GM13977 (cell line): ENCODE results near the gene ELP6.
"Not testable (repeated sequence)": the region's sequence is repeated elsewhere in the genome, so short reads cannot be mapped to it uniquely, and the experiment has no call there.

Experiments
- DNase-seq: peaks from one replicate; pipeline ENCODE4 v3.0.0; 2012; ENCODE audit warnings: low spot score
- in situ Hi-C: fragments of 300-500 bp; cut with MboI; formaldehyde crosslinking; loops from one replicate; pipeline ENCODE4 v1.12.0; 2022; ENCODE audit warnings: low sequenced_read_pairs, low pct_unique_long_range_greater_than_20kb, mixed read lengths, inconsistent platforms; ENCODE audit not compliant: unreplicated experiment
- TF ChIP-seq, protein P1 (sequence below): IDR thresholded peaks from 2 replicates; pipeline ENCODE4 v1.5.1; 2012; ENCODE audit warnings: mild to moderate bottlenecking, control low read depth; ENCODE audit not compliant: insufficient read depth; ENCODE audit errors: extremely low read depth, missing control alignments

ELP6 gene

DNA sequence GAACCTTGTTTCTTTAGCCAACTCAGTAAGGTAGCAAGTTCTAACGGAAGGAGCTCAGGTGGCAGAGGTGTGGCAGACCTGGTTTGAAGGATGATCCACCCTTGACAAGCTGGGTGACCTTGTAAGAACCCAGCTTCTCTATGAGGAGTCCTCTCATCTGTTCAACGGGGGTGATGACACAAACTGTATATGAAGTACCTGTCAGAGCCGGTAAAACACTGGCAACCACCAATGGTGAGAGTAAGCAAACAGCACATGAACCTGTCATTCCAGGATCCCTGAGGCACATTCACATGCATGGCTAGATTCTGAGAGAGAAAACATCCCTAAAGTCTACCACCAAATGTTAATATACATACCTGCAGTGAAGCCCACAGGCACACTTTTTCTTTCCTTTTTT is 40.1 kb downstream of the ELP6 start:
- DNase-seq = no peak
- in situ Hi-C loops = loop anchor here (10.0 kb wide), 1 partner anchor 49 kb away; no protein-coding TSS in a partner anchor
- TF ChIP-seq, protein P1, sequence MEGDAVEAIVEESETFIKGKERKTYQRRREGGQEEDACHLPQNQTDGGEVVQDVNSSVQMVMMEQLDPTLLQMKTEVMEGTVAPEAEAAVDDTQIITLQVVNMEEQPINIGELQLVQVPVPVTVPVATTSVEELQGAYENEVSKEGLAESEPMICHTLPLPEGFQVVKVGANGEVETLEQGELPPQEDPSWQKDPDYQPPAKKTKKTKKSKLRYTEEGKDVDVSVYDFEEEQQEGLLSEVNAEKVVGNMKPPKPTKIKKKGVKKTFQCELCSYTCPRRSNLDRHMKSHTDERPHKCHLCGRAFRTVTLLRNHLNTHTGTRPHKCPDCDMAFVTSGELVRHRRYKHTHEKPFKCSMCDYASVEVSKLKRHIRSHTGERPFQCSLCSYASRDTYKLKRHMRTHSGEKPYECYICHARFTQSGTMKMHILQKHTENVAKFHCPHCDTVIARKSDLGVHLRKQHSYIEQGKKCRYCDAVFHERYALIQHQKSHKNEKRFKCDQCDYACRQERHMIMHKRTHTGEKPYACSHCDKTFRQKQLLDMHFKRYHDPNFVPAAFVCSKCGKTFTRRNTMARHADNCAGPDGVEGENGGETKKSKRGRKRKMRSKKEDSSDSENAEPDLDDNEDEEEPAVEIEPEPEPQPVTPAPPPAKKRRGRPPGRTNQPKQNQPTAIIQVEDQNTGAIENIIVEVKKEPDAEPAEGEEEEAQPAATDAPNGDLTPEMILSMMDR = no peak

DNA sequence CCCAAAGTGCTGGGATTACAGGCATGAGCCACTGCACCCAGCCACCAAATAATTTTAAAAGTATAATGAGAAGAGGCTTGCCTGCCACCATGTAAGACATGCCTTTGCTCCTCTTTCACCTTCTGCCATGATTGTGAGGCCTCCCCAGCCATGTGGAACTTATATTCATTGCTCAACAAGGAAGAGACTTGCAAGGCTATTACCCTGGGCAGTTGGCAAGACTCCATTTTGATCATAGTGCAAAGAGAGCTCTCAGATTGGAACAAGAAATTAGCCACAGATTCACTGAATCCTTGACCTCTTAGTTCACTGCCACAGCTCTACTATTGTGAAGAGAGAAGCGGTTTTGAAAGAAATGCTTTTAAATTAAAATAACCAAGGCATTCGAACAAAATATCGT is 43.9 kb downstream of the ELP6 start:
- in situ Hi-C loops = loop anchor here (10.0 kb wide), 1 partner anchor 45 kb away; no protein-coding TSS in a partner anchor
- TF ChIP-seq, protein P1 = no peak
- no peak for DNase-seq

DNA sequence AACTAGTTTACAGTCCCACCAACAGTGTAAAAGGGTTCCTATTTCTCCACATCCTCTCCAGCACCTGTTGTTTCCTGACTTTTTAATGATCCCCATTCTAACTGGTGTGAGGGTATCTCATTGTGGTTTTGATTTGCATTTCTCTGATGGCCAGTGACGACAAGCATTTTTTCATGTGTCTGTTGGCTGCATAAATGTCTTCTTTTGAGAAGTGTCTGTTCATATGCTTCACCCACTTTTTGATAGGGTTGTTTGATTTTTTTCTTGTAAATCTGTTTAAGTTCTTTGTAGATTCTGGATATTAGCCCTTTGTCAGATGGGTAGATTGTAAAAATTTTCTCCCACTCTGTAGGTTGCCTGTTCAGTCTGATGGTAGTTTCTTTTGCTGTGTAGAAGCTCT is 45.2 kb downstream of the ELP6 start:
- DNase-seq, in situ Hi-C loops: not testable (repeated sequence)

DNA sequence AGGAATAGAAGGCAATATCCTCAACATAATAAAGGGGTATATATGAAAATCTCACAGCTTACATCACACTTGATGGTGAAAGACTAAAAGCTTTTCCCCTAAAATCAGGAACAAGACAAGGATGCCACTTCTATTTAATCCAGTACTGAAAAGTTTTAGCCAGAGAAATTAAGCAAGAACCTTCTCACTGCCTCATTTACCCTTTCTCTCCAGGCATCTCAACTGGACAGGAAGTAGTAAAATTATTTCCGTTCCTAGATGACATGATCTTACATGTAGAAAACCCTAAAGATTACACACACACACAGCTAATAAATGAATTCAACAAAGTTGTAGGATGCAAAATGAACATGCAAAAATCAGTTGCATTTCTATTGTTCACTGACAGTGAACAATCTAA is 48.9 kb downstream of the ELP6 start:
- no peak for DNase-seq
- TF ChIP-seq, protein P1 = no peak
- in situ Hi-C loops = no loop called here

DNA sequence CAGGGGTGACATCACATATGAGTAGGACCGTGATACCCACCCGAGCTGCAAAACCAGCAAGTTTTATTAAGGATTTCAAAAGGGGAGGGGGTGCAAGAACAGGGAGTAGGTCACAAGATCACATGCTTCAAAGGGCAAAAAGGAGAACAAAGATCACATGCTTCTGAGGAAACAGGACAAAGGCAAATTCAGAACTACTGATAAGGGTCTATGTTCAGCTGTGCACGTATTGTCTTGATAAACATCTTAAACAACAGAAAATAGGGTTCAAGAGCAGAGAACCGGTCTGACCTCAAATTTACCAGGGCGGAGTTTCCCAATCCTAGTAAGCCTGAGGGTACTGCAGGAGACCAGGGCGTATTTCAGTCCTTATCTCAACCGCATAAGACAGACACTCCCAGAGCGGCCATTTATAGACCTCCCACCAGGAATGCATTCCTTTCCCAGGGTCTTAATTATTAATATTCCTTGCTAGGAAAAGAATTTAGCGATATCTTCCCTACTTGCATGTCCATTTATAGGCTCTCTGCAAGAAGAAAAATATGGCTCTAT is 53.9 kb downstream of the ELP6 start:
- in situ Hi-C loops, DNase-seq: not testable (repeated sequence)

DNA sequence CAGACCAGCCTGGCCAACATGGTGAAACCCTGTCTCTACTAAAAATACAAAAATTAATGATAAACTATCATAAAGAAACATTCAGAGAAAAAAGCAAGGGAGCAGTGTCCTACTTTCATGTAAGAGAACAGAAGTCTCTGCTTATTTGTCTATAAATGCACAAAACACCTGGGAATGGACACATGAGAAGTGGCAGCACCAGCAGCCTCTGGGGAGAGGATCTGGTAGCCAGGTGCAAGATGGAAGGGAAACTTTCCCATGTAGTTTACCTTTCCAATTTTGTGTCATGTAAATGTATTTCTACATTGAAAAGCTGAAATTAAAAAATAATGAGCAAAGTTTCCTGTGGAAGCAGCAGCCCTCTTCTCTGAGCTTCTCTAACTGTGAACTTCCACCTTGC is 56.5 kb downstream of the ELP6 start:
- TF ChIP-seq, protein P1 = no peak
- in situ Hi-C loops = no loop called here

DNA sequence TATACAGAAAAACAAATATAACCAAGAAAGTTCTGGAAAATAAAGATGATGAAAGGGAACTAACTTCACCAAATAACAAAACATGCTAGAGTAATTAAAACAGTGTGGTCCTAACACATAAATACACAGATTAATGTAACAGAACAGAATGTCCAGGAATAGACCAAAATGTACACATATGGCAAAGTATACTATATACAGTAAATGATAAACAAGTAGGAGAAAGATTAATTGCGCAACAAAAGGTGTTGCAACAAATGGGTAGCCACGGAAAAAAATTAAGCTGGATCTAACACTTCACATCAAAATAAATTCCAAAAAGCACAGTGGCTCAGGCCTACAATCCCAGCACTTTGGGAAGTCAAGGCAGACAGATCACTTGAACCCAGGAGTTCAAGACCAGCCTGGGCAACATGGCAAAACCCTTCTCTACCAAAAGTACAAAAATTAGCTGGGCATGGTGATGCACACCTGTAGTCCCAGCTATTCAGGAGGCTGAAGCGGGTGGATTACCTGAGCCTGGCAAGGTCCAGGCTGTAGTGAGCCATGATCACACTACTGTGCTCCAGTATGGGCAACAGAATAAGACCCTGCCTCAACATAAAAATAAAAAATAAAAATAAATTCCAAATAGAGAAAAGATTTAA is 57.6 kb downstream of the ELP6 start:
- in situ Hi-C loops = no loop called here
- no peak for DNase-seq
- TF ChIP-seq, protein P1 = no peak

More for the DNA sequence above, 56.5 kb downstream of the ELP6 start:
- DNase-seq = no peak
